Upper lobe of right lung (tissue), 1 donor: Measurements from ENCODE around the gene CHRNA4. TPM values are rescaled to one million over a fixed set of nuclear protein-coding genes. Genes with fewer than 3 reads are reported as not detected.

Experiments
- ATAC-seq: fragments of 200-7000 bp; cut with Tn5 transposase; one replicate; pipeline ENCODE4 v1.9.1; 2020; ENCODE audit warnings: mild to moderate bottlenecking, moderate library complexity
- DNase-seq: peaks from one replicate; pipeline ENCODE4 v3.0.0-alpha.2; 2020
- H3K27ac ChIP-seq: fragments of 200-600 bp; one replicate; pipeline ENCODE4 v1.8.0; 2022
- H3K27me3 ChIP-seq: fragments of 200-600 bp; one replicate; pipeline ENCODE4 v1.8.0; 2022; ENCODE audit warnings: mild to moderate bottlenecking
- H3K36me3 ChIP-seq: fragments of 200-600 bp; one replicate; pipeline ENCODE4 v1.8.0; 2022
- H3K4me1 ChIP-seq: fragments of 200-600 bp; one replicate; pipeline ENCODE4 v1.8.0; 2022
- H3K4me3 ChIP-seq: fragments of 200-600 bp; one replicate; pipeline ENCODE4 v1.8.0; 2022; ENCODE audit warnings: mild to moderate bottlenecking
- H3K9me3 ChIP-seq: fragments of 200-600 bp; one replicate; pipeline ENCODE4 v1.8.0; 2022
- intact Hi-C: fragments of 100-400 bp; cut with DNase I; formaldehyde crosslinking; loops from one replicate; pipeline ENCODE4 v1.11.0; 2022
- total RNA-seq: library from RNA; stranded (reverse); fragmentation: NEBNext Ultra II Directional; extraction: Animal tissue kit (Norgen Biotek cat#: 25700); gene quantifications from one replicate; pipeline ENCODE4 v1.2.1, GENCODE V29; 2021
- TF ChIP-seq, protein P1 (sequence below): fragments of 200-600 bp; IDR thresholded peaks from one replicate; pipeline ENCODE4 v1.8.0; 2022; ENCODE audit warnings: antibody characterized with exemption
- donor health status: DM: no; HTN: yes; CAD: no; lungs with severe emphysema.

The CHRNA4 gene
- total RNA-seq, 1 donor from 2014 or later: 0.06 TPM

DNA sequence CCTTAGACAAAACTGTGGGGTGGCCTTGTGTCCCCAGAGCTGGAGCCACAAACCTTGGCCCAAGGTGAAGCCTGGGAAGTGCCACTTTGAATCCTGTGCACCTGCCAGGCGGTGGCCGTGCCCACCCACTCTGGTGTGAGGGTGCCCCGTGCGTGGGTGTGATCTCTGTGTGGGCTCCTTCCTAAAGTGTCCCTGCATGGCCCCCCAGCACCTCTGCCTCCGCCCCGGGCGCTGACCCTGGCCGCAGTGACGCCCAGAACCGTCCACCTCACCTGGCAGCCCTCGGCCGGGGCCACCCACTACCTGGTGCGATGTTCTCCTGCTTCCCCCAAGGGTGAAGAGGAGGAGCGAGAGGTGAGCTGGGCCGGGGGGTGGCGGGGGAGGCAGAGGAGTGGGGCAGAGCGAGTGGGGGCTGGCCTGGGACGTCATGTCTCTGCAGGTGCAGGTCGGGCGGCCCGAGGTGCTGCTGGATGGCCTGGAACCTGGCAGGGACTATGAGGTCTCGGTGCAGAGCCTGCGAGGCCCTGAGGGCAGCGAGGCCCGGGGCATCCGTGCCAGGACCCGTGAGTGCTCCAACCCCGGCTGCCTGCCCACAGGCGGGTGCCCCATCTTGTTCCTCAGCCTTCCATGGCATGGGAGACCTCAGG lies 49.8 kb downstream of the CHRNA4 start:
- Histone ChIP-seq H3K4me3 (no peak overlapping the region), H3K36me3 (no peaks in the 10 kb centered on the region), H3K27ac (no peak overlapping the region), H3K9me3 (no peaks in the 10 kb centered on the region), H3K27me3 (peaks cover 41% of the 10 kb centered on the region), H3K4me1 (no peaks in the 10 kb centered on the region)
- ATAC-seq (no peak), DNase-seq (no peak)
- intact Hi-C loops: no loop called here
- TF ChIP-seq, protein P1, sequence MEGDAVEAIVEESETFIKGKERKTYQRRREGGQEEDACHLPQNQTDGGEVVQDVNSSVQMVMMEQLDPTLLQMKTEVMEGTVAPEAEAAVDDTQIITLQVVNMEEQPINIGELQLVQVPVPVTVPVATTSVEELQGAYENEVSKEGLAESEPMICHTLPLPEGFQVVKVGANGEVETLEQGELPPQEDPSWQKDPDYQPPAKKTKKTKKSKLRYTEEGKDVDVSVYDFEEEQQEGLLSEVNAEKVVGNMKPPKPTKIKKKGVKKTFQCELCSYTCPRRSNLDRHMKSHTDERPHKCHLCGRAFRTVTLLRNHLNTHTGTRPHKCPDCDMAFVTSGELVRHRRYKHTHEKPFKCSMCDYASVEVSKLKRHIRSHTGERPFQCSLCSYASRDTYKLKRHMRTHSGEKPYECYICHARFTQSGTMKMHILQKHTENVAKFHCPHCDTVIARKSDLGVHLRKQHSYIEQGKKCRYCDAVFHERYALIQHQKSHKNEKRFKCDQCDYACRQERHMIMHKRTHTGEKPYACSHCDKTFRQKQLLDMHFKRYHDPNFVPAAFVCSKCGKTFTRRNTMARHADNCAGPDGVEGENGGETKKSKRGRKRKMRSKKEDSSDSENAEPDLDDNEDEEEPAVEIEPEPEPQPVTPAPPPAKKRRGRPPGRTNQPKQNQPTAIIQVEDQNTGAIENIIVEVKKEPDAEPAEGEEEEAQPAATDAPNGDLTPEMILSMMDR: no peak

DNA sequence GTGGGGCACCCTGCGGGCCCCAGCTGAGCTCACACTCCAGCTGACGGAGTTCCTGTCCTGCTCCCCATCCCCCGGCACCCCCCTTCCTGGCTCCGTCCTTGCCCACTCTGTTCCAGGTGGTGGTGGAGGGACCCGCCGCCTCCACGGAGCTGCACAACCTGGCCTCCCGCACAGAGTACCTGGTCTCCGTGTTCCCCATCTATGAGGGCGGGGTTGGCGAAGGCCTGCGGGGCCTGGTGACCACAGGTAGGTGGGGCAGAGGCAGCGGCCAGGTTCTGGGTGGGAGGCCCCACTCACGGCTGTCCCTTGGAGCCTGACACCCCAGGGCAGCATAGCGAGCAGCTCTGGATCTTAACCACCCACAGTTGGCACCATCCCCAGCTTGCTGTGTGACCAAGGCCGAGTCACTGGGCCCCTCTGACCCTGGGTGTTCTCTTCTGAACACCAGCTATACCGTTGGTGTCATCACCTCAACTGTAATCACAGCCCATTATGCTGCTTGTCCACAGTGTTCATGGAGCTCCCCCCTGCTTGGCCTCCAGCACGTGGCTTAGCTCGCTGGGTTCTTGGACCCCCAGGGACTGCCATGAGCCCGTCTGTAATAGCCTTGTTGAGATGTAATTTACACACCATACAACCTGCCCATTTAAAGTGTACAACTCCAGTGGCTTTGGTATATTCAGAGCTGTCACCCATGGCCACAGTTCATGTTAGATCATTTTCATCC lies 50.7 kb downstream of the CHRNA4 start:
- DNase-seq (no peak), ATAC-seq (no peak)
- TF ChIP-seq, protein P1: no peak
- H3K4me1 ChIP-seq: no peaks in the 10 kb centered on the region
- H3K27ac ChIP-seq: no peak overlapping the region
- H3K36me3 ChIP-seq: no peaks in the 10 kb centered on the region
- intact Hi-C loops: no loop called here
- no peaks in the 10 kb centered on the region for H3K9me3 ChIP-seq
- no peak overlapping the region for H3K4me3 ChIP-seq
- H3K27me3 ChIP-seq: peaks cover 46% of the 10 kb centered on the region

DNA sequence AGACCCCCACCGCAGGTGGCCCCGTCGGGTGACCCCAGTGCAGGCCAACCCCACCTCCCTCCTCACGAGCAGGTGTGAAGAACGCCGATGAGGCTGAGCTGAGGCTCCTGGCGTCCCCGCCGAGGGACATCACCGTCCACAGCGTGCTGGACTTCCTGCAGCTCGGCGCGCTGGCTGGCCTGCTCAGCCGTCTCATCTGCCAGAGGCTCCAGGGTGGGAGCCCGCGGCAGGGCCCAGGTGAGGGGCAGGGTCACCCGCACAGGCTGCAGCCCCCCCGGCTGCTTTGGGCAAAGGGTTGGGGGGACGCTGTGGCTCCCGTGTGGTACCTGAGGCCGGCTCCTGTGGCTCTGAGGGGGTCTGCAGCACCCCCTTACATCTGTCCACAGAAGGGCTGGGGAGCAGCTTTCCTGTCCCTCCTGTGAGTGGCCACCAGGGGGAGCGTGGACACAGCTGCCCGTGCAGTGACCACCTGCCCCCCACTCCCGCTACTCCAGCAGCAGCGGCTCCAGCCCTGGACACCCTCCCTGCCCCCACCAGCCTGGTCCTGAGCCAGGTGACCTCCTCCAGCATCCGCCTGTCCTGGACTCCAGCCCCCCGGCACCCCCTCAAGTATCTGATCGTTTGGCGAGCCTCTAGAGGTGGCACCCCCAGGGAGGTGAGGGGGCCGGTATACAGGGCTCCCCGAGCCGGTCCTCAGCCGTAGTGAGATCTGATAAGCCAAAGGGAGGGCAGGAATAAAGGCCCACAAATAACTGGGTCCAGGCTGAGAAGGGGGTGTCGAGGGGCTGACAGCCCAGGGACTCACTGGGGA lies 51.7 kb downstream of the CHRNA4 start:
- TF ChIP-seq, protein P1: peak; percentile 82
- ATAC-seq: peak; percentile 43
- intact Hi-C loops: loop anchor here (5.0 kb wide), 1 partner anchor 68 kb away; no protein-coding TSS in a partner anchor

DNA sequence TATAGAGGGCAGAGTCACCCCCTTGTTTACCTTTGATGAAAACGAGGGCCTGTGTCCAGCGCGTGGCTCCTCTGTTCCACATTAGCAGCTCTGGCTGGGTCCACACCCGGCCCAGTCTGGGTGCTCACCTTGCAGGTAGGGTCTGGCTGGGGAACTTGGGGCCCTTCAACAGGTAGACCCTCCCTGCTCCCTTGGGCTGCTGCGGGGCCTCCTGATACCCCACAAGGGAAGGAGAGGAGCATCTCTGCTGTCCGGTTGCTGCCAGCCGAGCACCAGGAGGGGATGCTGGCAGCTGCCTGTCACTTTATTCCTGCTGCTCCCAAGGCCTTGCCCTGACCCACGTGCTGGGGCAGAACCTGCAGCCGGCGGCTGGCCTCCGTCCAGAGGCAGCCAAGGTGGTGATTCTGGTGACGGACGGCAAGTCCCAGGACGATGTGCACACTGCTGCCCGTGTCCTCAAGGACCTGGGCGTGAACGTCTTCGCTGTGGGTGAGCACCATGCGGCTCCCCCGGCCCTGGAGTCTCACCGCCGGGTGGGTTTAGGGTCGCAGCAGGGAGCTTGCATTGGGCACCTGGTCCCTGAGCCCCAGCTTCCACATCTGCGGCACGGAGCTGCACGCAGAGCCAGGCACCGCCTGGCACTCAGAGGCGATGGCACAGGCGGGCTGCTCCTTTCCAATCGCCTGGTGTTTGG lies 52.8 kb downstream of the CHRNA4 start:
- H3K36me3 ChIP-seq: no peaks in the 10 kb centered on the region
- H3K9me3 ChIP-seq: no peaks in the 10 kb centered on the region
- H3K27me3 ChIP-seq: peaks cover 41% of the 10 kb centered on the region
- ATAC-seq: no peak
- no peaks in the 10 kb centered on the region for H3K4me1 ChIP-seq
- intact Hi-C loops: loop anchor here (5.0 kb wide), 1 partner anchor 69 kb away; no protein-coding TSS in a partner anchor
- TF ChIP-seq, protein P1: no peak
- H3K27ac ChIP-seq: no peak overlapping the region
- DNase-seq: no peak
- no peak overlapping the region for H3K4me3 ChIP-seq

More for the DNA sequence above, 51.7 kb downstream of the CHRNA4 start:
- Histone ChIP-seq H3K9me3 (no peaks in the 10 kb centered on the region), H3K4me3 (no peak overlapping the region), H3K4me1 (no peaks in the 10 kb centered on the region), H3K27me3 (peaks cover 43% of the 10 kb centered on the region), H3K27ac (no peak overlapping the region), H3K36me3 (no peaks in the 10 kb centered on the region)
- DNase-seq: no peak

DNA sequence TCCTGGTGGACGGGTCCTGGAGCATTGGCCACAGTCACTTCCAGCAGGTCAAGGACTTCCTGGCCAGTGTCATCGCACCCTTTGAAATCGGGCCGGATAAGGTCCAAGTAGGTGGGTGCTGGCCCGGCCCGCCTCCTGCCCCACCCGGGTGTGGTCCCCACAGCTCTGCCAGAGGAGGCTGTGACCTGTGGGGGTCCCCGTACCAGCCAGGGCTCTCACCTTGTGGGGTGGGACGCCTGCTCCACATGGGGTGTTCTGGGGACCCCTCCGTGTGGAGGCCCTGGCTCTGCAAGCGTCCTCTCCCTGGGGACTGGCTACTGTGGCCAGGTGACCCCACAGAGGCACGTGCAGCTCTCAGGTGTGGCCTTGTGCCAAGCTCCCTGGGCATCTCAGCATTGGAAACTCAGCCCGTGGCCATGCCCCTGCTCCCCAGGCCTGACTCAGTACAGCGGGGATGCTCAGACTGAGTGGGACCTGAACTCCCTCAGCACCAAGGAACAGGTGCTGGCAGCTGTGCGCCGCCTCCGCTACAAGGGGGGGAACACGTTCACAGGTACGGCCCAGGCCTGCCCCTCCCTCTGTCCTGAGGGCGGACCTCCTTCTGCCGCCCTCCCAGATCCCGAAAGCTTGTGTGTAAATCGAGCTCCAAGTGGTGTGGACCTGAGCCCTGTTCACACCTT lies 53.5 kb downstream of the CHRNA4 start:
- no peak overlapping the region for H3K4me3 ChIP-seq
- no peak overlapping the region for H3K27ac ChIP-seq
- ATAC-seq (no peak), DNase-seq (no peak)
- H3K36me3 ChIP-seq: no peaks in the 10 kb centered on the region
- H3K9me3 ChIP-seq: no peaks in the 10 kb centered on the region
- TF ChIP-seq, protein P1: no peak
- H3K27me3 ChIP-seq: peaks cover 41% of the 10 kb centered on the region
- intact Hi-C loops: loop anchor here (5.0 kb wide), 1 partner anchor 70 kb away; no protein-coding TSS in a partner anchor
- H3K4me1 ChIP-seq: no peaks in the 10 kb centered on the region
